Ascending aorta (tissue), 2 donors: ENCODE results near the gene POU5F1. TPM values are rescaled to one million over a fixed set of nuclear protein-coding genes. Genes with fewer than 3 reads are reported as not detected.
"Not testable (repeated sequence)": the region's sequence is repeated elsewhere in the genome, so short reads cannot be mapped to it uniquely, and the experiment has no call there.

Experiments used
- DNase-seq, 2 donors: peaks; one replicate each; pipeline ENCODE4 v3.0.0-alpha.2; 2019; ENCODE audit warnings: low spot score in 2 of 2
- H3K27ac ChIP-seq, 2 donors: fragments of 200-600 bp; sonication (generic); one replicate each; pipeline ENCODE4 v1.5.1; 2016 to 2017; ENCODE audit warnings: mild to moderate bottlenecking in 1 of 2
- H3K27me3 ChIP-seq: fragments of 200-600 bp; sonication (generic); one replicate; pipeline ENCODE4 v1.5.1; 2017
- H3K36me3 ChIP-seq, 2 donors: fragments of 200-600 bp; sonication (generic); one replicate each; pipeline ENCODE4 v1.5.1; 2016
- H3K4me1 ChIP-seq, 2 donors: fragments of 200-600 bp; sonication (generic); one replicate each; pipeline ENCODE4 v1.5.1; 2016 to 2017; ENCODE audit warnings: mild to moderate bottlenecking in 1 of 2
- H3K4me3 ChIP-seq, 2 donors: fragments of 200-600 bp; sonication (generic); one replicate each; pipeline ENCODE4 v1.5.1; 2016 to 2017; ENCODE audit warnings: mild to moderate bottlenecking in 1 of 2
- H3K9me3 ChIP-seq, 2 donors: fragments of 200-600 bp; sonication (generic); one replicate each; pipeline ENCODE4 v1.5.1; 2016
- CTCF ChIP-seq, 3 experiments: fragments of 200-600 bp in 2 of 3; fragments of 450-650 bp in 1 of 3; sonication (generic) in 2 of 3; IDR thresholded peaks; one replicate each; pipeline ENCODE4 v1.5.1; 2016 to 2019; ENCODE audit warnings: antibody characterized with exemption in 3 of 3, mild to moderate bottlenecking in 1 of 3, moderate library complexity in 1 of 3
- intact Hi-C: fragments of 100-400 bp; cut with DNase I; formaldehyde crosslinking; loops from one replicate; pipeline ENCODE4 v1.15.1; 2023
- total RNA-seq: library from RNA; depleted of rRNA; stranded (reverse); fragments of >200 nt; gene quantifications from one replicate; pipeline ENCODE4 v1.1.0, GENCODE V29; 2016

Gene POU5F1
- total RNA-seq, 1 donor from 2014 or later, result not detected

DNA sequence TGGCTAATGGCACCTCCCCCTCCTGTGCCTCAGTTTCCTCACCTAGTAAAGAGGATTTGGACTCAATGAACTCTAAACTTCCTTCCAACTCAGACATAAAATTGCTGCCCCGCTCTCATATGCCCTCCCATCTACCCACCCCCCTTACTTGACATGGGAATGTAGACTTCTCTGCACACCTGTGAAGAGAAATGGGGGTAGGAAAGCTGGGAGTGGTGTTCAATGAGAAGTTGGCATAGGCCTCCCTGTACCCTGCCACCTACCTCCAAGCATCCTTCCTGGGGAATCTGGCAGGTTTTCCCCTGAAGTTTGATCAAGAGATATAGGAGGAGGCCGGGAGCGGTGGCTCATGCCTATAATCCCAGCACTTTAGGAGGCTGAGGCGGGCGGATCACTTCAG lies 3.9 kb upstream of the POU5F1 start:
- H3K4me3 ChIP-seq, result no peak overlapping the region
- no peaks in the 10 kb centered on the region for H3K9me3 ChIP-seq
- no peaks in the 10 kb centered on the region for H3K27me3 ChIP-seq
- H3K4me1 ChIP-seq, result no peaks in the 10 kb centered on the region
- intact Hi-C loops, result no loop called here
- no peak for TF ChIP-seq CTCF (IDR thresholded peaks at IDR 0.05)
- no peak overlapping the region for H3K27ac ChIP-seq
- no peaks in the 10 kb centered on the region for H3K36me3 ChIP-seq
- DNase-seq, result no peak

DNA sequence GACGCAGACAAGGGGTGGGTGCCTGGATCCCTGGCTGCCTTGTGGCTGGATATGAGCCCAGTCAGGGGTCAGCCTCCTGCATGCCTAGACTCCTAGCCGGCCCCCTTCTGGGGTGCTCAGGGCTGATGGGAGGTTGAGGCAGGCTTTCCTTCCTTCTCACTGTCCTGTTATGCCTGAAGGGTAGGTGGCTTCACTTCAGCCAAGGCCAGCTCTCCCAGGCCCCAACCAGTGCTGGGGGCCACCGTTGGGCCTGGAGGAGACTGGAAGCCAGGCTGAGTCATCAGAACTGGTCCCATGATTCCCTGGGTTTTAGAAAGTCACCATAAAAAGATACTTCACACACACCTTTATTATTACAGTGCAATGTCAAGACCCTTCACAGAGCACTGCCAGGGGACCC lies 2.9 kb upstream of the POU5F1 start:
- DNase-seq, result no peak
- intact Hi-C loops, result no loop called here
- H3K4me1 ChIP-seq, result no peaks in the 10 kb centered on the region

DNA sequence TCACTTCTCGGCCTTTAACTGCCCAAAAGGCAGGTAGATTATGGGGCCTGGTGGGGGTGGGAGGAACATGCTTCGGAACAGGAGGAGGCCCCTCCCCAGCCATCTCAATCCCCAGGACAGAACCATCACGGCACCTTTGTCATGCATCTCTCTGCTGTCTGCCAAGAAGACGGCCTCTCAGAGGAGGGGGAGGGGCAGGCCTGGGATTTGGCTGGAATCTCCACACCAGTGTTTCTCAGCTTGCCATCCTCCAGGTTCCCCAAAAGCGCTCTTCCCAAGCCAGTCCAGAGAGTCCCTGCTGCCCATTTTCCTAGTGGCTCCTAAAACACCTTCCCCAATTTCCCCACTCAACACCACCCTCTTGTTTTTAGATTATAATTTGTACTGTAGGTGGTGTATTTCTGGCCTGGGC lies 2.5 kb upstream of the POU5F1 start:
- Histone ChIP-seq H3K9me3 (no peaks in the 10 kb centered on the region), H3K4me1 (no peaks in the 10 kb centered on the region), H3K4me3 (no peak overlapping the region), H3K27me3 (no peaks in the 10 kb centered on the region), H3K27ac (no peak overlapping the region), H3K36me3 (no peaks in the 10 kb centered on the region)
- intact Hi-C loops, result no loop called here
- no peak for TF ChIP-seq CTCF (IDR thresholded peaks at IDR 0.05)
- no peak for DNase-seq

More for the DNA sequence above, 2.9 kb upstream of the POU5F1 start:
- H3K9me3 ChIP-seq, result no peaks in the 10 kb centered on the region
- H3K36me3 ChIP-seq, result no peaks in the 10 kb centered on the region
- H3K27ac ChIP-seq, result no peak overlapping the region
- no peaks in the 10 kb centered on the region for H3K27me3 ChIP-seq
- TF ChIP-seq CTCF (IDR thresholded peaks at IDR 0.05), result no peak
- no peak overlapping the region for H3K4me3 ChIP-seq

GRCh38 chr6:31171931-31172905 lies 1.7 kb upstream of the POU5F1 start:
- Histone ChIP-seq H3K9me3 (no peaks in the 10 kb centered on the region), H3K36me3 (no peaks in the 10 kb centered on the region), H3K27ac (no peak overlapping the region), H3K4me3 (no peak overlapping the region), H3K27me3 (no peaks in the 10 kb centered on the region), H3K4me1 (no peaks in the 10 kb centered on the region)
- TF ChIP-seq CTCF (IDR thresholded peaks at IDR 0.05), result no peak
- intact Hi-C loops, result no loop called here
- no peak for DNase-seq

DNA sequence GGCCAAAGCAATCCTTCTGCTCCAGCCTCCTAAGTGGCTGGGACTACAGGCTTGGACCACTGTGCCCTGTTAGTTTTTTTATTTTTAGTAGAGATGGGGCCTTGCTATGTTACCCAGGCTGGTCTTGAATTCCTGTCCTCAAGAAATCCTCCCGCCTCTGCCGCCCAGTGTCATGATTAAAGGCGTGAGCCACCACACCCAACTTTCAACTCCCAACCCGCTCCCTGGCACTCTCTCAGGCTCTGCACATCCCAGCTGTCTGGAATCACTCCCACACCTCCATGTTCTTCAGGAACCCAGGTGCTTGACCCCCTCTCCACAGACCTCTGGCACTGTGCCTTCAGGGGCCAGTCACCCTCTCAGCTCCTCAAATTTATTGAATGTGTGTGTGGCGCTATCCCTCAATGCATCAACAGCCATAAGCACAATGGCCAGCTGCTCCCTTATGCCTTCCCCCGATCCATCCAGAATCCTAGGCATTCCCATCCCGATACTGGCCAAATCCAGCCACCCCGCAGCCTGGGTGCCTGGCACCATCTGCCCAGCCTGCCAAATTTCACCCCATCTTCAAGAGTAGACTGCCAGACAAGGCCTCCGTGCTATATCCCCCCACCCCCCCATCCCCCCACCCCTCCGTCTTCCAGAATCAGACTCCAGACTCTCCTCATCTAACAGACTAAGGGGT lies 647 bp upstream of the POU5F1 start:
- H3K36me3 ChIP-seq, result no peaks in the 10 kb centered on the region
- no peaks in the 10 kb centered on the region for H3K9me3 ChIP-seq
- H3K4me3 ChIP-seq, result no peak overlapping the region
- no peaks in the 10 kb centered on the region for H3K27me3 ChIP-seq
- intact Hi-C loops, result no loop called here
- no peaks in the 10 kb centered on the region for H3K4me1 ChIP-seq
- no peak for DNase-seq
- H3K27ac ChIP-seq, result no peak overlapping the region
- no peak for TF ChIP-seq CTCF (IDR thresholded peaks at IDR 0.05)

DNA sequence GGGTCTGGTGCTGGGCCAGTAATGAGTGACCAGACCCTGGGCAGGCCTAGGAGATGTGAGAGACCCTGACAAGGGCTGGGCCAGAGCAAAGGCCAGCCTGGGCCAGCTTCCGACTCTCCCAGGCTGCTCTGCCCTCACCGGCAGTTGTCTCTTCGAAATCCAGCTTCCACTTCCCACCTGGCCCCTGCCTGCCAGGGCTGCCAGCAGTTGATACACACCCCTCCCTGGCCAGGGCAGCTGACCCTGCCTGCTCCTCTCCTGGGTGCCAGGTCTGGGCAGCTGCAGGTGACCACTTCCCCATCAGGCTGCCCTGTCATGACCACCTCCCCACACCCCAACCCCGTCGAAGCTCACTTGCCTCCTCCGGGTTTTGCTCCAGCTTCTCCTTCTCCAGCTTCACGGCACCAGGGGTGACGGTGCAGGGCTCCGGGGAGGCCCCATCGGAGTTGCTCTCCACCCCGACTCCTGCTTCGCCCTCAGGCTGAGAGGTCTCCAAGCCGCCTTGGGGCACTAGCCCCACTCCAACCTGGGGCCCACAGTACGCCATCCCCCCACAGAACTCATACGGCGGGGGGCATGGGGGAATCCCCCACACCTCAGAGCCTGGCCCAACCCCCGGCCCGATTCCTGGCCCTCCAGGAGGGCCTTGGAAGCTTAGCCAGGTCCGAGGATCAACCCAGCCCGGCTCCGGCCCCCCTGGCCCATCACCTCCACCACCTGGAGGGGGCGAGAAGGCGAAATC lies 453 bp downstream of the POU5F1 start:
- H3K9me3 ChIP-seq, H3K4me3 ChIP-seq, DNase-seq, H3K27ac ChIP-seq, intact Hi-C loops, H3K27me3 ChIP-seq, H3K4me1 ChIP-seq, H3K36me3 ChIP-seq: not testable (repeated sequence)
